C4-2B (cell line): ENCODE results near the gene NECAB3.

Experiments used
- CTCF ChIP-seq: fragments of 450-650 bp; conservative IDR thresholded peaks from 2 replicates; pipeline ENCODE4 v1.5.1; 2017; ENCODE audit warnings: mild to moderate bottlenecking
- ZFX ChIP-seq: fragments of 450-650 bp; IDR thresholded peaks from 2 replicates; pipeline ENCODE4 v1.6.1; 2017

- TF ChIP-seq CTCF (no peak), ZFX (no peak)
These were observed 14.1 kb downstream of the NECAB3 start for GRCh38 chr20:33660035-33660684.
